Activated CD4-positive, CD25-positive, alpha-beta regulatory T cell treated with anti-CD3 and anti-CD28 coated beads, Interleukin-2, amount 50 U/mL, for 72 hours (primary cell): Measurements from ENCODE around the gene GPX4.
A peak's percentile ranks its signal among the peaks of the same experiment; 100 is the strongest.

ENCODE experiments used
- DNase-seq: peaks from one replicate; pipeline ENCODE4 v3.0.0; 2021

GPX4 gene

DNA sequence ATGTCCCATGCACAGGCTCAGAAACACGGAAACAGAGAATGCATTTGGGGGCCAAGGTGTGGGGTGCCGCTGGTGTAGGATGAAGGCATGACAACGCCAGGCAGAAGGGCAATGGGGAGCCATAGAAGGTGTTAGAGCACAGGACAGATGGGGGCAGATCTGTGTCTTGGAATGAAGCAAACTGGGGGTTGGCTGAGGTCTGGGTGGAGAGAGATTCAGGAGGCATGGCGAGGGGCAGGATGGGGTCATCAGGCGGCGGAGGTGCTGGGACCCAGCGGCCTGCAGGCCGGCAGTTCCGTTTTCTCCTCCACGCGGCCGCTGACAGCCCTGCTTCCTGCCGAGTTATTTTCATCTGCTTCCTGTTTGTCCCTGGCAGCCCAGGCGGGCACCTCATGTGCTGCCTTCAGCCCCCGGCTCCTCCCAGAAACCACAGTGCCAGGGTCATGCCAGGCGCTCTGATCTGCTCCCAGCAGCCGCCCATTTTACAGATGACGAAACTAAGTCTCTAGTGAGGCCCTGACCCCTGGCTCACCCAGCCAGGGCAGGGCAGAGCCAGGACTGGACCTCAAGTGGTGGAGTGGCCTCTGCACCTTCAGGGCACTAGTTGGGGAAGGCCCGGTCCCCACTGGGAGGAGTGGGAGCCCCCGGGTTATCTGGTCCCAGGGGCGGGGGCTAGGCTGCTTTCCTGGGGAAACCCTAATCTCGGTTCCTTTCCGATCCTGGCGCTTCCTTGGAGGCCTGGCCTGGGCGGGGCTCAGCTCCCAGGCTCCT is 34.6 kb upstream of the GPX4 start:
- DNase-seq: peak; percentile 66

DNA sequence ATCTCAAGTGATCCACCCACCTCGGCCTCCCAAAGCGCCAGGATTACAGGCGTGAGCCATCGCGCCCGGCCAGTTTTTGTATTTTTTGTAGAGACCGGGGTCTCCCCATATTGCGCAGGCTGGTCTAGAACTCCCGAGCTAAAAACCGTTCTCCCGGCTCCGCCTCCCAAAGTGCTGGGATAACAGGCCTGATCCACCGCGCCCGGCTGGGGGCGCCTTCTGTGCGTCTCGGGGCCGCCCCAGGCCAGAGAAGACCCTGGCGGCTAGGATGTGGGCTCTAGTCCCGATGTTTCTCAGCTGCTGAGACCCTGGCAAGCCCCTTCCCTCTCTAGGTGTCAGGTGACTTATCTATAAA is 33.2 kb upstream of the GPX4 start:
- no peak for DNase-seq

DNA sequence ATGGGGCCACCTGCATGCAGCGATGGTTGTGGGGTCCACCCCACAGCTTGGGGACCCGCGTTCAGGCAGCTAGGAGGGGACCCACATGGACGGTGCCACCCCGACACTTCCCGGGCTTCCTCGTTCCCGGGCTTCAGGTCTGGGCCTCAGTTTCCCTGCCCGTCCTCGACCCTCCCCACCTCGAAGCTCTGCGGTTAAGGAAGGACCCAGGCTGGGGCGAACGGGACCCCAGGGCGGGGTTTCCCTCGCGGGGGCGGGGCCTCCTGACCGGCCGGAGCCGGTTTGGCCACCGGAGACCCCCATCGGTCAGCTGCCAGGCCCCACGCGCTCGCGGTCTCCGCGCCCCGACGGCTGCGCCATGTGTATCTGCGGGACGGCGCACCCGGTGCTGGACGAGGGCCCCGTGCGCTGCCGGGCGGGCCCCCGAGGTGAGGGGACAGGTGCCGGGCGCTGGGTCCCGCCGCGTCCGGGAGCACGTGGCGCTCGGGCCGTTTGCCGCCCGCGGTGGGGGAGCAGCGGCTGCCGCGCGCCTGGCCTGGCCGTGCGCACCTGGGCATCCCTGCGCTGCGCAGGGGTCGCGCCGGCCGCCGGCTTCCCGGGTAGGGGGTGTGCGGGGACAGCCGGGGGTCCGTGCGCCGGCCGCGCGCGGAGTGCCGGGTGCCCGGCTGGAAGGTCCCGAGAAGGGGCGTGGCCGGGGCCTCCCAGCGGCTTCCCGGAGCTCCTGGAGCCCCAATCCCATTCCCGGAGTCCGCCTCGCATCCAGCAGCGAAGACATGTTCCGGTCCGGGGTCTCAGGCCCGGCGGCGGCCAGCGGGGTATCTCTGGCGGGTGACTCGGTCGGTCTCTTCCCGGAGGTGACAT is 32.6 kb upstream of the GPX4 start:
- DNase-seq: no peak

DNA sequence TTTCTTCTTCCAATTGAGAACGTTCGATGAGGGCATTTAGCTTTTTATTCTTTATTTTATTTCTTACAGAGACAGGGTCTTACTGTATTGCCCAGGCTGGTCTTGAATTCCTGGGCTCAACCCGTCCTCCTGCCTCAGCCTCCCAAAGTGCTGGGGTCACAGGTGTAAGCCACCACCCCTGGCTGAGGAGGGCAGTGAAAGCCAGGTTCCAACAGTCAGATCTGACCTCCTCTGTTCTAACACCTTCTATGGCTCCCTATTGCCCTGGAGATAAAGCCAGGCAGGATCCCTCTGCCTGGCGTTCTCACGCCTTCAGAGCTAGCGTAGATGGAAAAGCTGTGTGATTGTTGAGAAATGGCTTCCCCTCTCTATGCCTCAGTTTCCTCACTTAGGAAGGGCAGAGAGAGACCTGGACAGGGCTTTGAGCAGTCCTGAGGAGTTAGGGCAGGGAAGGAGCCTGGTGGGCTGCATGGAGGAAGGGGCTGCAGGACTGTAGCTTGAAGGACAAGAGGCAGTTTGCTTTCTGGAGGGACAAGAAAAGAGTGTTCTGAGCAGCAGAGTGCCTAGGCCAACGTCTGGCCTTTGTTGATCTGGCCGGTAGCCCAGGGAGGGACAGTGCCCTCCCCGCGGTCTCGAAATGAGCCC is 31.3 kb upstream of the GPX4 start:
- DNase-seq: no peak

DNA sequence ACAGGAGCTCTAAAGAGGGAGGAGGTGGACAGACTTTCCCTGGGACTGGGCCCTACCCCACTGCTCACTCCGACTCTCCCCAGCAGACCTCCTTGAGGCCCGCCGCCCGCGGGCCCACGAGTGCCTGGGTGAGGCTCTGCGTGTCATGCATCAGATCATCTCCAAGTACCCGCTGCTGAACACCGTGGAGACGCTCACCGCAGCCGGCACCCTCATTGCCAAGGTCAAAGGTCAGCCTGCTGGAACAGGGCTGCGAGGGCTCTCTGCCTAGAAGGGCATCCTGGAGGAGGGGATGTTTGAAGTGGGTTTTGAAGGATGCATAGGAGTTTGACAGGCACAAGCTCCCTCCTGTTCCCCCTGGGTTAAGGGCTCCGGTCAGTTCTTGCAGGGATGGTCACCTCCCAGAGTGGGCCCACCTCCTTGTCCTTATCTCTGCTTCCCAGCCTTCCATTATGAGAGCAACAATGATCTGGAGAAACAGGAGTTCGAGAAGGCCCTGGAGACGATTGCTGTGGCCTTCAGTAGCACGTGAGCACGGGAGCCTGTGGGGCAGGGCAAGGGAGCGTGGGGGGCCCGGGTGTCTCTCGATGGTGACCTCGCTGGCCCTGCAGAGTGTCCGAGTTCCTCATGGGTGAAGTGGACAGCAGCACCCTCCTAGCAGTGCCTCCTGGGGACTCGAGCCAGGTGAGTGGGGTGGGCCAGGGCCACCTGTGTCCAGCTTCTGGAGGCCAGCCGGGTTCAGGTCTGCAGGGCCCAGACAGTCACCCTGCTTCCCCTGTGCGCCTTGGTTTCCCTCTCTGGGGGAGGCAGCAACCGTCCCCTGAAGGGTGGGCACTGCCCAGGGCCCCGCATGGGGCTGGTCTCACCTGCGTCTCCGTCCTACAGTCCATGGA is 30.5 kb upstream of the GPX4 start:
- no peak for DNase-seq

DNA sequence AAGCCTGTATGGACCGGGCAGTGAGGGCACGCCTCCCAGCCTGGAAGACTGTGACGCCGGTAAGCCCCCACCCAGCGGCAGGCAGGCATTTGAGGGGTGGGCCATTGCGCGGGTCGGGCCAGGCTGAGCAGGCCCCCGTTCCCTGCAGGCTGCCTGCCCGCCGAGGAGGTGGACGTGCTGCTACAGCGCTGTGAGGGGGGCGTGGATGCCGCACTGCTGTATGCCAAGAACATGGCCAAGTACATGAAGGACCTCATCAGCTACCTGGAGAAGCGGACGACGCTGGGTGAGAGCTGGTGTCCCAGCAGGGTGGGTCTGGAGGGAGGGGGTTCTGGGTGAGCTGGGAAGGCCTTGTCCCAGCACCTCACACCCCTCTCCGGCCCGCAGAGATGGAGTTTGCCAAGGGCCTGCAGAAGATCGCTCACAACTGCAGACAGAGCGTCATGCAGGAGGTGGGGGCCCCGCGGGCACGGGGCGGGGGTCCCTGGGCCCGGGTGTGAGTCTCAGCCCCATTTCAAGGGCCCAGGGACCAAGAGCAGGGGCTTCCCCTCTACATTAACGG is 29.8 kb upstream of the GPX4 start:
- no peak for DNase-seq

DNA sequence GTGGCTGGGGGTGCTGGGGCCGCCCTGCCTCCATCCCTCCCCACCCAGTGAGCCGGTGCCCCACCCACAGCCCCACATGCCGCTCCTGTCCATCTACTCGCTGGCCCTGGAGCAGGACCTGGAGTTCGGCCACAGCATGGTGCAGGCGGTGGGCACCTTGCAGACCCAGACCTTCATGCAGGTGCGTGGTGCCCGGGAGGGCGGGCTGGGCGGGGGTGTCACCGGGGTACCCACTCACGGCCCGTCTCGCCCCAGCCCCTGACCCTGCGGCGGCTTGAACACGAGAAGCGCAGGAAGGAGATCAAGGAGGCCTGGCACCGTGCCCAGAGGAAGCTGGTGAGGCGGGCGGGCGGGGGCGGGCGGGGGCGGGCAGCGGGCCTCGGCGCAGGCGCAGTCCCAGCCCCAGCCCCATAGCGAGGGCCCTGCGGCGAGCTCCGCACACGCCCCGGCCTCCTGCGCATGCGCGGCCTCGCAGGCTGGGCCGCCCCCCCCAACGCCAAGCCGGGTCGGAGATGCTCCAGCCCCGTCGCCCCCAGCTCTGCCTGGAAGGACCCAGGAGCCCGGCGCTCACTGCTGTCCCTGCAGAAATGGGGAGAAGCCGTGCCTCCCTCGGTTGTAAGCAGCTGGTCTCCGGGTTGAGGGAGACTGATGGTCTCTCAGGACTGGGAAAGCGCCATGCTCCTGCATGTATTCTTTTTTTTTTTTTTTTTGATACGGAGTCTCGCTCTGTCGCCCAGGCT is 29.1 kb upstream of the GPX4 start:
- peak; percentile 83 for DNase-seq

DNA sequence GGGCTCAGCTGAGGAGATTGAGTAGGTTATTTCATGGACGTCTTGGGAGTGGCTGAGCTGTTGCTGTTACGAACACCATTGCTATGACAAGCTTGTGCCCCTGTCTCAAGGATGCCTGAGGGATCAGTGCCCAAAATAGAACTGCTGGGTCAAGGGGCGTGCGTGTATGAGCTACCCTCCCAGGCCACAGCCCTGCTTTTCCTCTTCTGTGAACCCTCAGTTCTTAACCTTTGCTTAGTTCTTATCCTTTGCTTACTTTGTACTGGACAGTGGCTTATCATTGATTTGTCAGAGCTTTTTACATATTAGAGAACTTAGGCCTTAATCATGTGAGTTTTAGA is 27.8 kb upstream of the GPX4 start:
- DNase-seq: no peak

DNA sequence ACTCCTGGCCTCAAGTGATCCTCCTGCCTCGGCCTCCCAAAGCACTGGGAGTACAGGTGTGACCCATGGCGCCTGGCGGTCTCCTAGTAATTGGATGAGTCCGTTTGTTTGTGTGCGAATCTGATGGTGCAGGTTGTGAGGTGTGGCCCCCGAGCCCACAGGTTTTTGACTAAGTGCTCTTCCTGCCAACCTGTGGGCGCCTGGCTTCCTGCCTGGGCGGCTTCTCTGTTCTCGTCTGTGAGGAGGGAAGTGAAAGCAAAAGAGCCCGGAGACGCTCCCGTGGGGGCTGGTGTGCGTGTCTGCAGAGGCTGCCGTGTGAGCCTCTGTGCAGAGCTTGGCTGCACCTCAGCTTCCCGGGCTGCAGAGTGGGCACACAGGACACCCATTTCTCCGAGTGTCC is 26.8 kb upstream of the GPX4 start:
- DNase-seq: peak; percentile 82

DNA sequence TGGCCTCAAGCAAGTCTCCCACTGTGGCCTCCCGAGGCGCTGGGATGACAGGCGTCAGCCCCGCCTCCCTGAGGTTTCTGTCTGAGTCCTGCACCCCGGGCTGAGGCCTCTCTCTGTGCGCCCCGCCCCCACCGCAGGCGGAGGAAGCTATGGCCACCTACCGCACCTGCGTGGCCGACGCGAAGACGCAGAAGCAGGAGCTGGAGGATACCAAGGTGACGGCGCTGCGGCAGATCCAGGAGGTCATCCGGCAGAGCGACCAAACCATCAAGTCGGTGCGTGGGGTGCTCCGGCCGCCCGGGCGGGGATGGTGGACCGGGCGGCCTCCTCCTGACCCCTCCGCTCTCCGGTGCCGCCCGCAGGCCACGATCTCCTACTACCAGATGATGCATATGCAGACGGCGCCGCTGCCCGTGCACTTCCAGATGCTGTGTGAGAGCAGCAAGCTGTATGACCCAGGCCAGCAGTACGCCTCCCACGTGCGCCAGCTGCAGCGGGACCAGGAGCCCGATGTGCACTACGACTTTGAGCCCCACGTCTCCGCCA is 24.2 kb upstream of the GPX4 start:
- peak; percentile 31 for DNase-seq

DNA sequence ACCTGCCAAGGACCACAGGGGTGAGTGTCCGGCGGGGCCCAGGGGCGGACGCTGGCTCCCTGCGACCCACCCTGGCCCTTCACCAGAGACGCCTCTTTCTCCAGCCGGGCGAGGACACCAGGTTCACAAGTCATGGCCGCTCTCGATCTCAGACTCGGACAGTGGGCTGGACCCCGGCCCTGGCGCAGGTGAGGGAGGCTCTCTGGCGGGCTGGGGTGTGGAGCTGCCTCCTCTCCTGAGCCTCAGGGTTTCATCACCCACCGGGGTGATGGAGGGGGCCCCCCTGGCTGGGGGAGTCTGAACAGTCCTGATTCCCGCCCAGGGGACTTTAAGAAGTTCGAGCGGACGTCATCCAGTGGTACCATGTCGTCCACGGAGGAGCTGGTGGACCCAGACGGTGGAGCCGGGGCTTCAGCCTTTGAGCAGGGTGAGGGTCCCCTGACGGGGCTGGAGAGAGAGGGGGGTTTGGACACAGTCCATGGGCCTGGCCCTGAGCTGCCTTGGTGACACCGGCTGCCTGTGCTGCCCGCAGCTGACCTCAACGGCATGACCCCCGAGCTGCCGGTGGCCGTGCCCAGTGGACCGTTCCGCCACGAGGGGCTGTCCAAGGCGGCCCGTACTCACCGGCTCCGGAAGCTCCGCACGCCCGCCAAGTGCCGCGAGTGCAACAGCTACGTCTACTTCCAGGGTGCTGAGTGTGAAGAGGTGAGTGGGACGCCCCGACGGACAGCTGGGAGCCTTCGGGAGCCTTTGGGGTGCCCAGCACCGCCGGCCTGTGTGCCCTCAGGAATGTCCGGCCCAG is 23.2 kb upstream of the GPX4 start:
- DNase-seq: peak; percentile 32

DNA sequence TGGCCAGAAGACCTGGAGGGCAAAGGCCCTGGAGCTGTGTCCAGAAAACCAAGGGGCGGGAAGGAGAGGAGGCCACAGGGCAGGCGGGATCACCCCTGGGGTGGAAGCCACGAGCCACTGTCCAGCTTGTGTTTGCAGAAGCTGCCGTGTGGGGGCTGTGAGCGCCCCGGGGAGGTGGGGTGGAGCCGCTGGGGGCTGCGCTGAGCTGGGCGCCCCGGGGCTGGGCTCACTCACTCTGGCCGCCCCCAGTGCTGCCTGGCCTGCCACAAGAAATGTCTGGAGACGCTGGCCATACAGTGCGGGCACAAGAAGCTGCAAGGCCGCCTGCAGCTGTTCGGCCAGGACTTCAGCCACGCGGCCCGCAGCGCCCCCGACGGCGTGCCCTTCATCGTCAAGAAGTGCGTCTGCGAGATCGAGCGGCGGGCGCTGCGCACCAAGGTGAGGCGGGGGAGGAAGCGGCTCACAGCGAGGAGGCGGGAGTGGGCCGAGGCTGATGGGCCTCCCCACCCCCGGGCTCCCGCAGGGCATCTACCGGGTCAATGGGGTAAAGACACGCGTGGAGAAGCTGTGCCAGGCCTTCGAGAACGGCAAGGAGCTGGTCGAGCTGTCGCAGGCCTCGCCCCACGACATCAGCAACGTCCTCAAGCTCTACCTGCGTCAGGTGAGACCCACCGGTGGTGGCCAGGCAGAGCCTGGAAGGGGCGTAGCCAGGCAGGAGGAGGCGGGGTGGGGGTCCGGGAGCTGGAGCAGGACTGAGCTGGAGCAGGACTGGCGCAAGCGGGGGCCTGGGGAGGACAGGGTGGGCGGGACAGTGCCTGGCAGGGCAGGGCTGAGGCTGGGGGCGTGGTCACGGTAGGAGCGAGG is 22.3 kb upstream of the GPX4 start:
- DNase-seq: no peak

DNA sequence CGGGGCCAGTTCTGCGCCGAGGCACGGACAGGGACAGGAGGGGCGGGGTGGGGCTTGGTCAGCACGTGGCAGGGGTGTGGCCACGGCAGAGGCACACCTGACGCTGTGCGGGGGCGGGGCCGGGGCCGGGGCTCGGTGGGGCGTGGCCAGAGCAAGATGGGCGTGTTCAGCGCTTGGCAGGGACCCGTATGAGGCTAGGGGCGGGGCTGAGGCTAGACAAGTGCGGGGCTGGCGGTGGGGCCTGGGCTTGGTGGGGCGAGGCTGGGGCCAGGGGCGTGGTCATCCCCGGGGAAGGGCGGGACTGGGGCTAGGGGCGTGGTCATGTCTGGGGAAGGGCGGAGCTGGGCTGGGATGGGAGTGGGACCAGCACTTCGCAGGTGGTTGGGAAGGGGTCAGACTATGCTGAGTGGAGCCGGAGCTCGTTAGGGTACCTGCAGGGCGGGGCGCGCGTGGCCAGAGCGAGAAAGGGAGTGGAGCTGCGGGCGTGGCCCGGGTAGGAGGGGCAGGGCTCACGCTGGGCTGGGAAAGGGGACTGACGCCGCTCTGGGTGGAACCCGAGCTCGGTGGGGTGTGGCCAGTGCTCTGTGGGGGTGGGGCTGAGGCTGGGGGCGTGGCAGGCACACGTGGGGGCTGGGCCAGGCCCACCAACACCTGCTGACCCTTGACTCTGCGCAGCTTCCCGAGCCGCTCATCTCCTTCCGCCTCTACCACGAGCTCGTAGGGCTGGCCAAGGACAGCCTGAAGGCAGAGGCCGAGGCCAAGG is 21.4 kb upstream of the GPX4 start:
- peak; percentile 75 for DNase-seq

DNA sequence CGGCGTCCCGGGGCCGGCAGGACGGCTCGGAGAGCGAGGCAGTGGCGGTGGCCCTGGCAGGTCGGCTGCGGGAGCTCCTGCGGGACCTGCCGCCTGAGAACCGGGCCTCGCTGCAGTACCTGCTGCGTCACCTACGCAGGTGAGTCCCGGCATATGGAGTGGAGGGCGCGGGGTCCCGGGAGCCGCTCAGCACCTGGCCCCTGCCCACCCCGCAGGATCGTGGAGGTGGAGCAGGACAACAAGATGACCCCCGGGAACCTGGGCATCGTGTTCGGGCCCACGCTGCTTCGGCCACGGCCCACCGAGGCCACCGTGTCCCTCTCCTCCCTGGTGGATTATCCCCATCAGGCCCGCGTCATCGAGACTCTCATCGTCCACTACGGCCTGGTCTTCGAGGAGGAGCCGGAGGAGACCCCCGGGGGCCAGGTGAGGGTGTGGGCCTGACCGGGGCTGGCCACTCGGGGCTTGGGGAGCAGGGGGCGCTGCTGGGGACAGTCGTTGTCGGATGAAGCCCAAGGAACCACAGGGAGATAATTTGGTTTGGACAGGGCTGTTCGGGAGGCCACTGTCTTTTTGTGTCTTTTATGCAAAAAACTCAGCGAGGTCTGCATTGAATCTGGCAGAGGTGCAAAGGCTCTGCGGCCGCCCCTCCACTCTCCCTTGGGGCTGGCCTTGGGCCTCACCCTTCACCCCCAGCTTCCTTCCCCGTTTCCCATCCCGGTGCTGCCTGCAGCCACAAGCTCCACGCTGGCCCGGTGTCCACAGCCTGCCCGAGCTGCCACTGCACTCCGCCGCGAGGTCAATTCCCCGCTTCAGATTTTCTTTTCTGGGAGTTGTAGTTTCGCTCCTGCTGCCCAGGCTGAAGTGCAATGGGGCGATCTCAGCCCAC is 20.6 kb upstream of the GPX4 start:
- DNase-seq: no peak

DNA sequence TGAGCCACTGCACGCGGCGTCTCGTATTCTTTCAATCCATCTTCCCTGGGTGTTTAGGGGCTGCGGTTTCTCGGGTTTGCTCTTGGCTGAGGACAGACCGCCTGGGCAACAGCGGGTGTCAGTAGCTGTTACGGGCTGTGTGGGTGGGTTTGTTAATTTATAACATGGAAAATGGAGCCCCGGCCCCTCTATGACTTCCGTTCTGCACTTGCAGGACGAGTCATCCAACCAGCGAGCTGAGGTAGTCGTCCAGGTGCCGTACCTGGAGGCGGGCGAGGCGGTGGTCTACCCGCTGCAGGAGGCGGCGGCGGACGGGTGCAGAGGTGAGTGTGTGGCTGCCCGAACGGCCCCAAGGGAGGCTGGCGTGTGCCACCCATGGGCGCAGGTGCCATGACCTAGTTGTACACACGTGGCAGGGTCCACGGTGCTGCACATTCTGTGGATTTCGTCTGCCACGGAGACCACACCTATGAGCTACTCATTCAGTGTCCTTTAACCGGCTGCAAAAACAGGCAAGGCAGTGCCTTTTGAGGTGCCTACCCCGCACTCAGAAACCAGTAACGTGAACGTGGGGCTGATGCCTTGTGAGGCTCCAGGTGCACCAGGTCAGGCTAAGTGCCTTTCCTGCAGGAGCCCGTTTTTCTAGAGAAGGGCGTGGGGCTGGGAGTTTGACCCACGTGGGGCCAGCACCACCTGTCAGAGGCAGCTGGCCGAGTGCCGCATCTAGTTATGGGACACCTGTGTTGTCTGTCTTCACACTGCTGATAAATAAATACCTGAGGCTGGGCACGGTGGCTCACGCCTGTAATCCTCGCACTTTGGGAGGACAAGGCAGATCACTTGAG is 19.5 kb upstream of the GPX4 start:
- DNase-seq: no peak

DNA sequence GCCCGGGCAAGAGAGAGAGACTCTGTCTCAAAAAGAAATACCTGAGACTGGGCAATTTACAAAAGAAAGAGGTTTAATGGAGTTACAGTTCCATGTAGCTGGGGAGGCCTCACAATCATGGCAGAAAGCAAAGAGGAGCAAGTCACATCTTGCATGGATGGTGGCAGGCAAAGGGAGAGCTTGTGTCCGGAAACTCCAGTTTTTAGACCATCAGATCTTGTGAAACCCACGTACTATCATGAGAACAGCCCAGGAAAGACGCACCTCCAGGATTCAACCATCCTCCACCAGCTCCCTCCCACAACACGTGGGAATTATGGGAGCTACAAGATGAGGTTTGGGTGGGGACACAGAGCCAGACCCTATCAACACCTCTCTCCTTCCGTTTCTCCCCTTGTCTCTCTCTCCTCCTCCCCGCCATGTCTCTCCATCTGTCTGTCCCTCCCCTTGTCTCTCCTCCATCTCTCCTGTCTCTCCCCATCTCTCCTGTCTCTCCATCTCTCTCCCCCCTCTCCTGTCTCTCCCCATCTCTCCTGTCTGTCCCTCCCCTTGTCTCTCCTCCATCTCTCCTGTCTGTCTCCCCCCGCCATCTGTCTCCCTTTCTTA is 18.6 kb upstream of the GPX4 start:
- DNase-seq: no peak
